ENCODE data around the gene GUCY1A1. TPM values are rescaled to one million over a fixed set of nuclear protein-coding genes. Genes with fewer than 3 reads are reported as not detected.

Gene GUCY1A1
- total and polyA plus RNA-seq, 2 of the 4 experiments (the other 2 are of a cell fraction) = 0.19 to 0.54 TPM

- no peak overlapping the region for H2BK15ac ChIP-seq (ENCODE audit: low read depth, low read length)
- H2AK9ac ChIP-seq (replicated peaks; ENCODE audit: low read depth, low read length, poor library complexity) = no peak overlapping the region
- no peaks in the 10 kb centered on the region for H3K79me1 ChIP-seq (ENCODE audit: low read depth in 1 of 2, low read length in 2 of 2)
- no peak overlapping the region for H2BK120ac ChIP-seq (ENCODE audit: low read depth, low read length)
- no peak overlapping the region for H3K56ac ChIP-seq (ENCODE audit: extremely low read depth, insufficient read depth, low read length)
- DNase-seq = no peak
- no peak overlapping the region for H2AFZ ChIP-seq (replicated peaks; ENCODE audit: low read length, poor library complexity)
- no peaks in the 10 kb centered on the region for H3K4me1 ChIP-seq (ENCODE audit: control insufficient read depth, insufficient read depth, low read length)
- POLR2A ChIA-PET (ENCODE audit: unreplicated experiment) = no interaction called here
- dilution Hi-C loops (cut with HindIII; ENCODE audit: low sequenced_read_pairs, unreplicated experiment) (no loop called here), intact Hi-C loops (cut with micrococcal nuclease) (no loop called here), in situ Hi-C loops (cut with MboI; ENCODE audit: low sequenced_read_pairs) (no loop called here)
- CTCF ChIA-PET = interaction anchor here (0.6 kb wide), 1 partner anchor 463 kb away, joined by 5 read pairs; no protein-coding TSS in a partner anchor
- H3K4ac ChIP-seq (ENCODE audit: low read depth, low read length) = no peak overlapping the region
- H3K18ac ChIP-seq (ENCODE audit: low read depth, low read length) = no peak overlapping the region
- H4K5ac ChIP-seq (ENCODE audit: low read depth, low read length) = no peak overlapping the region
- no peak overlapping the region for H3K4me3 ChIP-seq (ENCODE audit: insufficient read depth, low read depth, low read length)
- no peak overlapping the region for H3K27ac ChIP-seq (ENCODE audit: insufficient read depth, low read length)
- no peak for ATAC-seq (ENCODE audit: low read depth)
- H3K36me3 ChIP-seq (ENCODE audit: control insufficient read depth, insufficient read depth, low read length) = no peaks in the 10 kb centered on the region
- WGBS, 2 experiments (ENCODE audit: extremely low coverage in 2 of 2, insufficient read length in 1 of 2) = no CpG with 5 or more reads among the region's 2 CpGs
- H3K9ac ChIP-seq (ENCODE audit: low read depth, low read length) = no peak overlapping the region
- H3K27me3 ChIP-seq (ENCODE audit: control insufficient read depth, insufficient read depth, low read length) = peaks cover 4% of the 10 kb centered on the region; the same call in 1 of the 2 replicates
- no peak overlapping the region for H2BK5ac ChIP-seq (ENCODE audit: low read depth, low read length, poor library complexity, severe bottlenecking)
- BruUV-seq (replicated peaks) = no TSS peak
- no peak overlapping the region for H4K91ac ChIP-seq (ENCODE audit: insufficient read depth, low read depth, low read length)
- no peak overlapping the region for H3K14ac ChIP-seq (replicated peaks; ENCODE audit: low read depth, low read length)
- H4K8ac ChIP-seq (ENCODE audit: low read depth in 2 of 2, low read length in 2 of 2) = no peak overlapping the region
- H2AK5ac ChIP-seq (ENCODE audit: low read depth, low read length) = no peak overlapping the region
- no peak overlapping the region for H3K23ac ChIP-seq (ENCODE audit: low read depth, low read length)
- H3K4me2 ChIP-seq (ENCODE audit: low read depth, low read length) = no peak overlapping the region
- H3K9me3 ChIP-seq (ENCODE audit: control insufficient read depth, insufficient read depth, low read length) = no peaks in the 10 kb centered on the region
- no peak overlapping the region for H2BK20ac ChIP-seq (ENCODE audit: low read depth, low read length)
- TF ChIP-seq MXI1 (IDR thresholded peaks at IDR 0.05; ENCODE audit: borderline replicate concordance, low read depth, low read length) = no peak
- no peak for TF ChIP-seq CHD1 (IDR thresholded peaks at IDR 0.05; ENCODE audit: low read depth, low read length)
- no peak for TF ChIP-seq RFX5 (IDR thresholded peaks at IDR 0.05; ENCODE audit: low read depth, low read length)
- TF ChIP-seq MAFK (IDR thresholded peaks at IDR 0.05; ENCODE audit: low read depth, low read length) = no peak
- TF ChIP-seq CEBPB (IDR thresholded peaks at IDR 0.05; ENCODE audit: low read depth, low read length) = no peak
- TF ChIP-seq NFE2L2 (IDR thresholded peaks at IDR 0.05; ENCODE audit: low read depth, low read length) = no peak
- H4K20me1 ChIP-seq (ENCODE audit: insufficient read depth, low read length) = no peaks in the 10 kb centered on the region
- no peaks in the 10 kb centered on the region for H3K9me1 ChIP-seq (ENCODE audit: insufficient read depth, low read length)
Measured at GRCh38 chr4:155672342-155672741, 5.7 kb downstream of the GUCY1A1 start.
